ENCODE results near the gene UGT1A9. TPM values are rescaled to one million over a fixed set of nuclear protein-coding genes. Genes with fewer than 3 reads are reported as not detected.

UGT1A9 gene
- not detected in 2 replicates for total RNA-seq

GRCh38 chr2:233671290-233672161, at the start of gene UGT1A9:
UGT1A9 (plus strand) TSS chr2:233671898; CDS start chr2:233671935, 37 bp downstream.

GRCh38 chr2:233636306-233636705, 35.4 kb upstream of the UGT1A9 start, which contains the start of gene UGT1A10:
UGT1A10 (plus strand) TSS chr2:233636448; CDS start chr2:233636523, 75 bp downstream.

GRCh38 chr2:233681521-233682099, 9.9 kb downstream of the UGT1A9 start, which contains the start of gene UGT1A7:
UGT1A7 (plus strand) TSS chr2:233681901; CDS start chr2:233681938, 37 bp downstream.

GRCh38 chr2:233692648-233693047, 20.9 kb downstream of the UGT1A9 start, which contains the start of gene UGT1A6:
UGT1A6 (plus strand) TSS chr2:233692890; CDS start chr2:233693005, 115 bp downstream.

DNA sequence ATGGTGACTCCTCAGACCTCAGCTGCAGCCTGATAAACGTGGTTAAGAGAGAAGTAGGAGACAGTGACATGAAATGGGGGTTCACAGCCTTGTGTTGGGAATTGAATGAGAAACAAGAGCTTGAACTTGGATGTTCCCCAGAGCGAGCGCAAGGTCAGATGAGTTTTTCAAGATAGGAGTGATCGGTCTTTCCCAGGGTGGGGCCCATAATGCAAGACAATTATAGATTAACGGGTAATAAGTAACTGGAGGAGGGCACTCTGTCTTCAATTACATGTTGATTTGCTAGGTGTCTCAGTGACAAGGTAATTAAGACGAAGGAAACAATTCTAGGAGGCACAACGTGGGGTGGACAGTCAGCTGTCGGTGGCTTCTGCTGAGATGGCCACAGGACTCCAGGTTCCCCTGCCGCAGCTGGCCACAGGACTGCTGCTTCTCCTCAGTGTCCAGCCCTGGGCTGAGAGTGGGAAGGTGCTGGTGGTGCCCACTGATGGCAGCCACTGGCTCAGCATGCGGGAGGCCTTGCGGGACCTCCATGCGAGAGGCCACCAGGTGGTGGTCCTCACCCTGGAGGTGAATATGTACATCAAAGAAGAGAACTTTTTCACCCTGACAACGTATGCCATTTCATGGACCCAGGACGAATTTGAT, 41.0 kb downstream of the UGT1A9 start, which contains the start of gene UGT1A5:
Gene UGT1A5 (plus strand): TSS at position 297 of the 651 bp plus-strand sequence. CDS start 85 bp downstream, at position 382.

DNA sequence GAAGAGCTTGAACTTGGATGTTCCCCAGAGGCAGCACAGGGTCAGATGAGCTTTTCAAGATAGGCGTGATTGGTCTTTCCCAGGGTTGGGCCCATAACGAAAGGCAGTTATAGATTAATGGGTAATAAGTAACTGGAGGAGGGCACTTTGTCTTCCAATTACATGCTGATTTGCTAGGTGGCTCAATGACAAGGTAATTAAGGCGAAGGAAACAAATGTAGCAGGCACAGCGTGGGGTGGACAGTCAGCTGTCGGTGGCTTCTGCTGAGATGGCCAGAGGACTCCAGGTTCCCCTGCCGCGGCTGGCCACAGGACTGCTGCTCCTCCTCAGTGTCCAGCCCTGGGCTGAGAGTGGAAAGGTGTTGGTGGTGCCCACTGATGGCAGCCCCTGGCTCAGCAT, 46.9 kb downstream of the UGT1A9 start, which contains the start of gene UGT1A4:
Gene UGT1A4 (plus strand): TSS at position 185 of the 400 bp plus-strand sequence. CDS start 85 bp downstream, at position 270.

DNA sequence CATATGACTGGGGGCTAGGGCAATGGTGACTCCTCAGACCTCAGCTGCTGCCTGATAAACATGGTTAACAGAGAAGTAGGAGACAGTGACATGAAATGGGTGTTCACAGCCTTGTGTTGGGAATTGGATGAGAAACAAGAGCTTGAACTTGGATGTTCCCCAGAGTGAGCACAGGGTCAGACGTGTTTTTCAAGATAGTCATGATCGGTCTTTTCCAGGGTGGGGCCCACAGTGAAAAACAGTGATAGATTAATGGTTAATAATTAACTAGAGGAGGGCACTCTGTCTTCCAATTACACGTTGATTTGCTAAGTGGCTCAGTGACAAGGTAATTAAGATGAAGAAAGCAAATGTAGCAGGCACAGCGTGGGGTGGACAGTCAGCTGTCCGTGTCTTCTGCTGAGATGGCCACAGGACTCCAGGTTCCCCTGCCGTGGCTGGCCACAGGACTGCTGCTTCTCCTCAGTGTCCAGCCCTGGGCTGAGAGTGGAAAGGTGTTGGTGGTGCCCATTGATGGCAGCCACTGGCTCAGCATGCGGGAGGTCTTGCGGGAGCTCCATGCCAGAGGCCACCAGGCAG, 57.1 kb downstream of the UGT1A9 start, which contains the start of gene UGT1A3:
Gene UGT1A3 (plus strand): TSS at position 320 of the 579 bp plus-strand sequence. CDS start 85 bp downstream, at position 405.

GRCh38 chr2:233760043-233760442, 88.3 kb downstream of the UGT1A9 start, which contains the start of gene UGT1A1:
UGT1A1 (plus strand) TSS chr2:233760270; CDS start chr2:233760288, 18 bp downstream.

DNA sequence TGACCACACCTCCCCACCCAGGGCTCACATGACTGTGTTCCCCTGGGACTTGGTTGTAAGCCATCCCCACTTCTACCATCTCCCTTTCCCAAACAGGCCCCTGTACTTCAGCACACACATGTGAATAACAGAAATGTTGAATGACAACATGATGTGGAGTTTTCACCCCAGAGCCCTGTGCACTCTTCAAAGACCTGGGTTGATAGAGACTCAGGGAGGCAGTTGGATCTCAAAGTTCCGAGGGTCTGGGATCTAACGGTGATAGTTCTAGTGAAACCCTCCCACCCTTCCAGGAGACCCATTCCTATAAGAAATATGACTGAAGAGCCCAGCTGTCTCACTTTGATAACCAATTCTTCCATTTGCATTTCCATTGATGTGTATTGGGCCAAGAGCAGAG, 106.3 kb downstream of the UGT1A9 start, which contains the start of gene MROH2A:
Gene MROH2A (plus strand): TSS at position 301 of the 400 bp plus-strand sequence. CDS start 1,029 bp downstream, outside the sequence.

Other genes starting within 250 kb of the UGT1A9 start
- gene USP40, start 105.1 kb upstream of the UGT1A9 start, total RNA-seq, result 22.6 and 27.0 TPM in 2 replicates
- gene UGT1A8, start 54.3 kb upstream of the UGT1A9 start, total RNA-seq, result not detected in 2 replicates
- not detected in 2 replicates for gene UGT1A10, start 35.5 kb upstream of the UGT1A9 start, total RNA-seq
- not detected in 2 replicates for gene UGT1A7, start 10.0 kb downstream of the UGT1A9 start, total RNA-seq
- not detected in 2 replicates for gene UGT1A6, start 21.0 kb downstream of the UGT1A9 start, total RNA-seq
- not detected in 2 replicates for gene UGT1A5, start 41.0 kb downstream of the UGT1A9 start, total RNA-seq
- not detected in 2 replicates for gene UGT1A4, start 46.8 kb downstream of the UGT1A9 start, total RNA-seq
- gene UGT1A3, start 57.1 kb downstream of the UGT1A9 start, total RNA-seq, result not detected in 2 replicates
- not detected in 2 replicates for gene UGT1A1, start 88.4 kb downstream of the UGT1A9 start, total RNA-seq
- gene MROH2A, start 106.4 kb downstream of the UGT1A9 start, total RNA-seq, result not detected in 2 replicates
- 22.8 and 22.9 TPM in 2 replicates for gene HJURP, start 182.6 kb downstream of the UGT1A9 start, total RNA-seq
- gene TRPM8, start 245.5 kb downstream of the UGT1A9 start, total RNA-seq, result not detected in 2 replicates